GM12892 (cell line): Measurements from ENCODE around the gene ACTG1.

Source experiments
- POLR2A ChIP-seq: IDR thresholded peaks from 2 replicates; pipeline ENCODE4 v1.6.1; 2011; ENCODE audit warnings: low read depth, low read length, control low read depth
- POLR2AphosphoS5 ChIP-seq: IDR thresholded peaks from 2 replicates; pipeline ENCODE4 v1.6.1; 2011; ENCODE audit warnings: low read depth, low read length, control low read depth
- TAF1 ChIP-seq: IDR thresholded peaks from 2 replicates; pipeline ENCODE4 v1.6.1; 2011; ENCODE audit warnings: low read depth, mild to moderate bottlenecking, control low read depth, low read length, borderline replicate concordance

DNA sequence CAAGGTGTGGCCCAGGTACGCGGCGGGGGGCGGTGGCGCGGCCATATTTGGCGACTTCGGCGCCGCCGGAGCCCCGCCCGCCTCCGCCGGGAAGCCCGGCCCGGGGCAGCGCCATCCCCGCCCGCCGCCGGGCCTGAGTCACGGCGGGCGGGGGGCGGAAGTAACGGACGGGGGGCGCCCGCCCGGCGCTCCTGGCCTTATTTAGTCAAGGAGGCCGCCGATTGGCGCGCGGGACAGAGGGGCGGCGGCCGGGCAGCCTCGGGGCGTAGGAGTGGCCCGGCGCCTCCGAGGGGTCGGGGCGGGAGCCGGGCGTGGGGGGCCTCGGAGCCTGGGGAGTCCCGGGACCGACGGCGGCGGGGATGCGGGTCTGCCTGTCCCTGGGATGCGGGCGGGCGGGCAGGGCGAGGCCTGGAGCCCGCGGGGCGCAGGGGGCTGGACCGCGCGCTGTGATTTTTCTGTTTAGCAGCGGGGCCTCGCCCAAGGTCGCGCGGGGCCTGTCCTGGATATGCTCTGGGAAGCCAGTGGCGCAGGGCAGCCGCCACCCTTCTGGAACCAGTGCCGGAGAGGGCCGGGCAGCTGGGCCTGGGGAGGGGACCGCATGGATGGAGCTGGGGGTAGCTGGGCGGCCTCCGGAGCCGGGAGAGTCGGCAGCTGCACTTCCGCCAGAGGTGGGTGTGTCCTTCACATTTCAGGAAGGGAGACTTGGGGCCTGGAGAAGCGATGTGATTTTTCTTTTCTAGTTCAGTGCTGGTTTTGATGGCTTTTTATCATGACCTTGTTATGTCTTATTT lies 2.3 kb upstream of the ACTG1 start:
- no peak; the same call in 1 of the 2 replicates for TF ChIP-seq TAF1
- TF ChIP-seq POLR2AphosphoS5 = peak; percentile 85
- TF ChIP-seq POLR2A = peak; percentile 76; the same call in 1 of the 2 replicates
